Measurements from ENCODE around the gene KLHL22. TPM values are rescaled to one million over a fixed set of nuclear protein-coding genes. Genes with fewer than 3 reads are reported as not detected.
"Not testable (repeated sequence)": the region's sequence is repeated elsewhere in the genome, so short reads cannot be mapped to it uniquely, and the experiment has no call there.

KLHL22 gene
- total RNA-seq, 1 donor = 29.6 TPM

DNA sequence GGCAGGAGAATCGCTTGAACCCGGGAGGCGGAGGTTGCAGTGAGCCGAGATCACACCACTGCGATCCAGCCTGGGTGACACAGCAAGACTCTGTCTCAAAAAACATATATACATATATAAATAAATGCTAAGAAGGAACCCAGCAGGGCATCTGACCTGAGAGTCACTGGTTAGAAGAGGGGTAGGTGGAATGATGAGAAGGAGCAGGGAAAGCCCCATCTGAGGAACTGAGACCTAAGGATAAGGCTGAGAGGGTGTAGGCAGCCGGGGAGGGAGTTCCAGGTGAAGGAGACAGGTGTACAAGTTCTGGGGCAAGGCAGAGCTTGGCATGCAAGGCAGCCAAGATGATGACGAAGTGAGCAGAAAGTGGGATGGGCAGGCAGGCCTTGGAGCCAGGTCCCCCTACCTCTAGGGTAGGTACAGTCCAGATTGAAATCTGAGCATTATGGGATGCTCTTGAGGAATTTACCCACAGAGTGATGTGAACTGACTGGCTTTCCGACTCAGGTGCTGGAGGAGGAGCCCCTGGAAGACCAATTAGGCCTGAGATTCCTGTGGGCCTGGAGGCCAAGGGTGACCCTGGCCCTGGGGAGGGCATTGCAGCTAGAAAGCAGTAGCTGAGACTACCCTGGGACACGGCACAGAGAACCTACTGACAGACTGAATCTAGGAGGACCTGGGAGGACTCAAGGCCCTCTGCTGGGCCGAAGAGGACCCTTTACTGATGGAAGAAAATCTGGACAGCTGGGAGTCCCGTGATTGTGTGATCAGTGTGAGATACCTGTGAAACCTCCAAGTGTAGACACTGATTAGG, 22.8 kb downstream of the KLHL22 start:
- H3K4me3 ChIP-seq (ENCODE audit: low read depth, low read length) = no peak overlapping the region
- TF ChIP-seq, protein P1, sequence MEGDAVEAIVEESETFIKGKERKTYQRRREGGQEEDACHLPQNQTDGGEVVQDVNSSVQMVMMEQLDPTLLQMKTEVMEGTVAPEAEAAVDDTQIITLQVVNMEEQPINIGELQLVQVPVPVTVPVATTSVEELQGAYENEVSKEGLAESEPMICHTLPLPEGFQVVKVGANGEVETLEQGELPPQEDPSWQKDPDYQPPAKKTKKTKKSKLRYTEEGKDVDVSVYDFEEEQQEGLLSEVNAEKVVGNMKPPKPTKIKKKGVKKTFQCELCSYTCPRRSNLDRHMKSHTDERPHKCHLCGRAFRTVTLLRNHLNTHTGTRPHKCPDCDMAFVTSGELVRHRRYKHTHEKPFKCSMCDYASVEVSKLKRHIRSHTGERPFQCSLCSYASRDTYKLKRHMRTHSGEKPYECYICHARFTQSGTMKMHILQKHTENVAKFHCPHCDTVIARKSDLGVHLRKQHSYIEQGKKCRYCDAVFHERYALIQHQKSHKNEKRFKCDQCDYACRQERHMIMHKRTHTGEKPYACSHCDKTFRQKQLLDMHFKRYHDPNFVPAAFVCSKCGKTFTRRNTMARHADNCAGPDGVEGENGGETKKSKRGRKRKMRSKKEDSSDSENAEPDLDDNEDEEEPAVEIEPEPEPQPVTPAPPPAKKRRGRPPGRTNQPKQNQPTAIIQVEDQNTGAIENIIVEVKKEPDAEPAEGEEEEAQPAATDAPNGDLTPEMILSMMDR (IDR thresholded peaks at IDR 0.05; ENCODE audit: insufficient read depth, low read length) = no peak
- DNase-seq (ENCODE audit: low read depth) = no peak

GRCh38 chr22:20471126-20471833, 24.3 kb downstream of the KLHL22 start:
- no peak for DNase-seq (ENCODE audit: low read depth)
- no peak overlapping the region for H3K4me3 ChIP-seq (ENCODE audit: low read depth, low read length)
- TF ChIP-seq, protein P1 (IDR thresholded peaks at IDR 0.05; ENCODE audit: insufficient read depth, low read length) = no peak

DNA sequence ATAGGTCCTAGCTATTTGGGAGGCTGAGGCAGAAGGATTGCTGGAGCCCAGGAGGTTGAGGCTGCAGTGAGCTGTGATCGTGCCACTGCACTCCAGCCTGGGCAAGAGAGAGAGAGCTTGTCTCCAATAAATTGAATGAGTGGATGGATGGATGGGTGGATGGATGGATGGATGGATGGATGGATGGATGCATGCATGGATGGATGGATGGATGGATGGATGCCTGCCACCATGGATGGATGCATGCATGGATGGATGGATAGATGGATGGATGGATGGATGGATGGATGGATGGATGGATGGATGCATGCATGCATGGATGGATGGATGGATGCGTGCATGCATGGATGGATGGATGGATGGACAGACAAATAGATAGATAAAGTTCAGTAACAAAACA, 25.1 kb downstream of the KLHL22 start:
- H3K4me3 ChIP-seq (ENCODE audit: low read depth, low read length); DNase-seq (ENCODE audit: low read depth): not testable (repeated sequence)

- DNase-seq (ENCODE audit: low read depth) = no peak
- H3K4me3 ChIP-seq (ENCODE audit: low read depth, low read length) = no peak overlapping the region
- TF ChIP-seq, protein P1 (IDR thresholded peaks at IDR 0.05; ENCODE audit: insufficient read depth, low read length) = no peak
Observed at GRCh38 chr22:20469110-20469868, 26.3 kb downstream of the KLHL22 start.

DNA sequence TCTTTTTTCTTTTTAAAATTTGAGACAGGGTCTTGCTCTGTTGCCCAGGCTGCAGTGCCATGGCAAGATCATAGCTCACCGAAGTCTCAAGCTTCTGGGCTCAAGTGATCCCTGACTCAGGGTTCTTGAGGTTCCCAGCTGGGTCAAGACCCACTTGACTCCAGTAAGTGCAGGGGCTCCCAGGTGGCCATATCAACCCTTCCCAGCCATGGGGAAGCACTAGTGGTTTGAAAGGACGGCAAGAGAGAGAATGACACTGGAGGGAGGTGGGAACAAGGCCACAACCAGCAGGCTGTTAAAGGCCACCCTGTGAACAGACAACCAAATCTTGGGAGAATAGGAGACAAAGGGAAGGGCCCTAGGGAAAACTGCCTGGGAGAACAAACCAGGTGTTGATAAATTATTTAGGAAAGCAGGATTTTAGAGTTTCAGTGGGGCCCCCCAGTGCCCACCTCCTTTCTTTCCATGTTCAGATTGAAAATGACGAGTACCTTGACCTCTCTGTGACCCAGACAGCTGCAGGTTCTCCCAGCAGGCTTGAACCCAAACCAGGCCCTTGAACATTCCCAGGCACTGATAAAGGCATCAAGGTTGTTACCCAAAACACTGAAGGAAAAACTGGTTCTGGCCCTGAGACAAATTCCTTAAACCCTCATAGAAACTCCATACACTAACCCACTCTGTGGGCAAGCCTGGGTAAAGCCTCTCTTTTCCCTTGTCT, 28.8 kb downstream of the KLHL22 start:
- no peak for DNase-seq (ENCODE audit: low read depth)
- H3K4me3 ChIP-seq (ENCODE audit: low read depth, low read length) = no peak overlapping the region
- TF ChIP-seq, protein P1 (IDR thresholded peaks at IDR 0.05; ENCODE audit: insufficient read depth, low read length) = no peak

DNA sequence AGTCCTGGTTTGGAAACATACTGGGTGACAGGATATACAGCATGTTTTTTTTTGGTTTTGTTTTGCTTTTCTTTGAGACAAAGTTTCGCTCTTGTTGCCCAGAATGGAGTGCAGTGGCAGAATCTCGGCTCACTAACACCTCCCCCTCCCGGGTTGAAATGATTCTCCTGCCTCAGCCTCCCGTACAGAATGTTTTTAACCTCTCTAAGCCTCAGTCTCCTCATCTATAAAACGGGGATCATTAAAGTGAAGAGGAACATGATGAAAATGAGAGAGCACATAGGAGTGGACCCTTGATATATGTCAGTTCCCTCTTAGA, 29.9 kb downstream of the KLHL22 start:
- H3K4me3 ChIP-seq (ENCODE audit: low read depth, low read length) = no peak overlapping the region
- no peak for DNase-seq (ENCODE audit: low read depth)
- TF ChIP-seq, protein P1 (IDR thresholded peaks at IDR 0.05; ENCODE audit: insufficient read depth, low read length) = no peak
